ENCODE measurements around the gene ARPC1A.
A peak's percentile ranks its signal among the peaks of the same experiment; 100 is the strongest.
"Not testable (repeated sequence)": the region's sequence is repeated elsewhere in the genome, so short reads cannot be mapped to it uniquely, and the experiment has no call there.

The ARPC1A gene

DNA sequence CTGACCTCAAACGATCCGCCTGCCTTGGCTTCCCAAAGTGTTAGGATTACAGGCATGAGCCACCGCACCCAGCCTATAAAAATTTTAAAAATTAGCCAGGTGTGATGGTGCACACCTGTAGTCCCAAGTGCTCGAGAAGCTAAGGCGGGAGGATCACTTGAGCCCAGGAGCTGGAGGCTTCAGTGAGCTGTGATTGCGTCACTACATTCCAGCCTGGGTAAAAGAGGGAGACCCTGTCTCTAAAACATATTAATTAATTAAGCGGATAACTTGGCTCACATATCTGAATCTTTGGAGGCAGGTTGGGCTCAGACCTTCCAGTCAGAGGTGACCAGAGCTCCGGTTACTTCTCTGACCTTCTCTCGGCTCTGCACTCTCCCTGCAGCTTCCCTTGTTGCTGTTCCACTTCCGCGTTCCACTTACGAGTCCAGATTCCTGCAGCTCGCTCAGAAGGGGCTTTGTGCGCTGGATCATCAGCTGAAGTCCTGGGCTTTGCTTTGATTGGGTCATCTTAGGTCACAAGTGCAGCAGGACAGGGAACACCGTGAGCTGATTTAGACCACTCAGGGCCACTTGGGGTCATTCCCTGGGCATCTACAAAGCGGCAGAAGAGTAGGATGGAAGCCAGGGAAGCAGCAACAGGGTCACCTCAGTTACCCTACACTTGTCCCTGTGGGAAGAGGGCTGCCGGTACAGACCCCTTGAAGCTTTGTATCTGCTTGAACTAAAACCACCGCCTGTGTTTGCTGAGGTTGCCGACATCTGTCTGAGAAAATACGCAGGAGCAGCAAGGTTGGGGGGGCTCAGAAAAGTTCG is 46.8 kb downstream of the ARPC1A start:
- no peak for DNase-seq

DNA sequence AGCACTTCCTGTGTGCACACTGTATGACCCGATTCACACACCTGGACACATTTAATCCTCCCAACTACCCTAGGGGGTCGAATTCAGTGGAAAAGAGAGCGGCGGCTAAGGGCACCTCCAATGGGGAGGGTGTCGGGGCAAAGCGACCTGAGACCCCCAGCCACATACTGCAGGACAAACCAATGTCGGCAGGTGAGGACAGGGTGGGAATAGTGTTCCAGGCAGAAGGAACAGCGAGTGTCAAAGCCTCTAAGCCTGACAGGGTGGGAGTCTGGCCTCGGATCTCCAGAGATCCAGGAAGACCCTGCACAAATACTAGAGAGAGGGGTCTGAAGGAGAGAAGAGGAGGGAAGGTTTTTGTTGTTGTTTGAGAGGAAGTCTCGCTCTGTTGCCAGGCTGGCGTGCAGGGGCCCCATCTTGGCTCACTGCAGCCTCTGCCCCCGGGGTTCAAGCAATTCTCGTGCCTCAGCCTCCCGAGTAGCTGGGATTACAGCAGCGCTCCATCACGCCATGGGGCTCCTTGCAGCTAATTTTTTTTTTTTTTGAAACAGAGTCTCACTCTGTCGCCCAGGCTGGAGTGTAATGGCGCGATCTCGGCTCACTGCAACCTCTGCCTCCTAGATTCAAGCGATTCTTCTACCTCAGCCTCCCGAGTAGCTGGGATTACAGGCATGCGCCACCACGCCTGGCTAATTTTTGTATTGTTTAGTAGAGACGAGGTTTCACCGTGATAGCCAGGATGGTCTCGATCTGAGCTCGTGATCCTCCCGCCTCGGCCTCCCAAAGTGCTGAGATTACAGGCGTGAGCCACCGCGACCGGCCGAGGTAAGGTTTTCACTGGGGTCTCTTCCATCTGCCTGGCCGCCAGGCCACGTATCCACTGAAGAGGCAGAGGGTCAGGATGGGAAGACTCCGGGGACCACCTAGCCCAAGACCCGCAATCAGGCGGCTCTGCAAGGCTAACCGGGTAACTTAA is 47.7 kb downstream of the ARPC1A start:
- DNase-seq, result no peak

DNA sequence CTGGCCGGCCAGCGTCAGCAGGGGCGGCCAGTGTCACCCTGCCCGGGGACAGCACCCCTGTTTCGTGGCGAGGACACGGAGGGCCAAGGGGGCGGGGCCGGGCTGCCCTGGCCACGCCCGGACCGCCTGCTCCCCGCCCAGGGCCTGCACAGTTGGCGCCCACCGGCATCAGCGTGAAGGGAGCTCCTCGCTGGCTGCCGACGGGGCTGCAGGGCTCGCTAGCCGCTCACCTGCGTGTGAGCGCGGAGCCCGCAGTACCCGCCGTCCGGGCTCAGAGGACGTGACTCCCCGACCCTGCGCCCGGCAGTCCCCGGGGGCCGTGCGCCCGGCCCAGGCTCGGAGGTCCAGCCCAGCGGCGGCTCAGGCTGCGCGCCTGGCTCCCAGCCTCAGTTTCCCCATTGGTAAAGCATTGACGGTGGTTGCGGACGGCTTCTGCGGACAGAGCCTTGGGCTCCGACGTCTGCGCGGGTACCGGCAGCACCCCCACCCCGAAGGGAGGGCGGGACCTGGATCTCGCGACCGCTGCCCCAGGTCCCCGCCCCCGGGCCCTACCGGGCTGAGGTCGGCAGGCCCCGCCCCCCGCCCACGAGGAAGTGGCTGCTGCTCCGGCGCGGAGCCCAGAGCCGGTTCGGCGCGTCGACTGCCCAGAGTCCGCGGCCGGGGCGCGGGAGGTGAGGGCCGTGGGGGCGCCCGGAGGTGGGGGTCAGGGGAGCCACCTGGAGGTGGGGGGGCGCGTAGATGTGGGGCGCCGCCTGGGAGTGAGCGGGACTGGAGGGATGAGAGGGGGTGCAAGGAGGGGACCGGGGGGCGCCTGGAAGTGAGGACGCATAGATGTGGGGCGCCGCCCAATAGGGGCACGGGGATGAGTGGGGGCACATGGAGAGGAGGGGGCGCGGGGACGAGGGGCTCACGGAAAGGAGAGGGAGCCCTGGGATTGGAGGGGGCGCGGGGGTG is 48.7 kb downstream of the ARPC1A start, which contains the start of gene ARPC1B:
ARPC1B (plus strand) TSS at position 620 of the 954 bp plus-strand sequence. CDS start 10,985 bp downstream, outside the sequence.
- peak; percentile 67 to 73 (median 70) for DNase-seq

DNA sequence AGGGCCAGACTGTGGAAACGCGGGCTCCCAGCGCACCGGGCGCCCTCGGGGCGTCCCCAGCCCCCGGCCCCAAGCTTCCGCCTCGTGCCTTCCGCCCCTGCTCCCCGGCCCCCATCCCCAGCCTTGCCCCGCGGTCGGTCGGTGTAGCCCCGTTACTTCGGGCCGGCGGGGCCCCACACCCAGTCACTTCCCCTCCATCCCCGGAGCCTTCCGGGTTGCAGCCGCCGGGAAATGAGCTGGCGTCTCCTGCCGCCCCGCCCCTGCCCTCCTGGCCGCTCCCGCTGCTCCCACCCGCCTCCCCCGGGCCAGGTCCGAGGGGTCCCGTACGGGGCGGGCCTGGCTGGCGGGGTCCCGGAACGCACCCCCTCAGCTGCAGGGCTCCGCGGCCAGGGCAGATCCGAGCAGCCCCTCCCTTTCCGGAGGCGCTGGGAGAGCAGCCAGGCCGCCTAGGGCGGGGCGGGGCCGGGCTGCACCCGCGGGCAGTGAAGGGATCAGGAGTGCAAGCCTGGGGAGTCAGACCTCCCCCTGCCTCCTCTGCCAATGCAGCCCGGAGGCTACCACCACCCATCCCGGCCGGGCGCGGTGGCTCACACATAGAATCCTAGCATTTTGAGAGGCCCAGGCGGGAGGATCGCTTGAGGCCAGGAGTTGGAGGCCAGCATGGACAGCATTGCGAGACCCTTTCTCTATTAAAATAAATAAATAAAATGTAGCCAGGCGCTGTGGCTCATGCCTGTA is 49.5 kb downstream of the ARPC1A start:
- DNase-seq, result peak; percentile 38 to 69 (median 63)

DNA sequence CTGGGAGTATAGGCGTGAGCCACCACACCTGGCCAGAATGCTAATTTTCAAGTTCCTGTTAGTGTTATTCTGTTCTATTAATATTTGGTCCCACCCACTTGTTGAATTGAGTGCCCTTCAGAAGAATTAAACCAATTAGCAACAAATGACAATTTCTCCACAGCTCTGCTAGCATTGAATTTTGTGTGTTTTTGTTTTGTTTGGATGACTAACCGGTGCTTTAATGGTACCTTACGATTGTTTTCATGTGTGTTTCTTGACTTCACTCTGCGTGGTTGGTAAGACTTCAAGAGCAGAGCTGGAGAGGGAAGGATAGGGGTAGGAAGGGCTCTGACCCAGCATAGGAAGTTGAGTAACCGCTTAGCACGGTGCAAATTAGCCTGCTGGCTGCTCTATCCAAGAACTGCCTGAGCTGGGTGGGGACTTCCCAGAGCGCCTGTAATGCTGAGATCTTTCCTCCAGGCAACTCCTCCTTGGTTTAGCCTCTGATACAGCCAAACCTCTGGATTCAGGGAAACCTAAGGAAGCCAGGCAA is 53.4 kb downstream of the ARPC1A start:
- no peak for DNase-seq

DNA sequence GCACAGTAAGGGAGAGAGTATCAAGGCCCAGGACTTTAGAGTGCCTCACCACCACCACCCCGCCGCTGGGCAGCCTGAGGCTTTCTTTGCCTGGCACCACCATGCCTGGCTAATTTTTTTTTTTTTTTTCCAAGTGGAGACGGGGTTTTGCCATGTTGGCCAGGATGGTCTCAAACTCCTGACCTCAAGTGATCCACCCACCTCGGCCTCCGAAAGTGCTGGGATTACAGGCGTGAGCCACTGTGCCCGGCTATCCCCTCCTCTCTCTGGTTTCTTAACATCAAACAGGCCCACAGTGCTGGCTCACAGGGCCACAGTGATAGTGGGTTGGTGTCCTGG is 54.0 kb downstream of the ARPC1A start:
- not testable (repeated sequence) for DNase-seq

DNA sequence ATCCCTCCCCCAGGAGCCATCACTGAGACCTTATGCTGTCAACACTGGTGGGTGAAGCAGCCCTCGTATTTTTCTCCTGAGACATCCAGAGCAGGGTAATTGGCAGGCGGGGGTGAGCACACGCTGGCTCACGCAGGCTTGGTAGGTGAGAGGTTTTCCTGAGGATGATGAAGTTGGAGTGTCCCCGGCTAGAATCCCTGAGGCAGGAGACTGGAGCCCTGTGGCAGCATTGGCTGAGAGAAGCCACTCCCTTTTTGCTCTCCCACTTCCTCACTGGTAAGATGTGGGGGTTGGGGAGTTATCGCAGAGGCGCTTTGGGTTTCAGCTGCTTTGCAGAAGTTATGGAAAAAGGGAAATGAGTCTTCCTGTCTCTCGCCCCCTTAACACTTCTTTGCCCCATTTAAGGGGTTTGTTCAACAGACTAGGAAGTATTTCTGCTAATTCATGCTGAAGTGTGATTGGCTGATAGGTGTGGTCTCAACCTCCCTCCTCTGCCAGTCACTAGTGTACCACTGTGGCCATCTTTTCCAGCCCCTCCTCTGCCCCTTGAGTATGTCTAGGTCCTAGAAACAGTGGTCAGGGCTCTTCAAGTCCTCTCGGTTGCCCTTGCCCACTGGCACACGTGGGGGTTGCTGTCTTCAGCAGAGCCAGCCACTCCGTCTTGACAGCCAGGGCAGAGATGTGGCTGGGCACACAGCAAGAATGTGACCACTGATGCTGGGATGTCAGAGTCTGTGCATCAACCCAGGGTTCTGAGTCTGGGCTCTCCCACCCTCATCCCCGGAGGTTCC is 54.5 kb downstream of the ARPC1A start:
- no peak for DNase-seq

DNA sequence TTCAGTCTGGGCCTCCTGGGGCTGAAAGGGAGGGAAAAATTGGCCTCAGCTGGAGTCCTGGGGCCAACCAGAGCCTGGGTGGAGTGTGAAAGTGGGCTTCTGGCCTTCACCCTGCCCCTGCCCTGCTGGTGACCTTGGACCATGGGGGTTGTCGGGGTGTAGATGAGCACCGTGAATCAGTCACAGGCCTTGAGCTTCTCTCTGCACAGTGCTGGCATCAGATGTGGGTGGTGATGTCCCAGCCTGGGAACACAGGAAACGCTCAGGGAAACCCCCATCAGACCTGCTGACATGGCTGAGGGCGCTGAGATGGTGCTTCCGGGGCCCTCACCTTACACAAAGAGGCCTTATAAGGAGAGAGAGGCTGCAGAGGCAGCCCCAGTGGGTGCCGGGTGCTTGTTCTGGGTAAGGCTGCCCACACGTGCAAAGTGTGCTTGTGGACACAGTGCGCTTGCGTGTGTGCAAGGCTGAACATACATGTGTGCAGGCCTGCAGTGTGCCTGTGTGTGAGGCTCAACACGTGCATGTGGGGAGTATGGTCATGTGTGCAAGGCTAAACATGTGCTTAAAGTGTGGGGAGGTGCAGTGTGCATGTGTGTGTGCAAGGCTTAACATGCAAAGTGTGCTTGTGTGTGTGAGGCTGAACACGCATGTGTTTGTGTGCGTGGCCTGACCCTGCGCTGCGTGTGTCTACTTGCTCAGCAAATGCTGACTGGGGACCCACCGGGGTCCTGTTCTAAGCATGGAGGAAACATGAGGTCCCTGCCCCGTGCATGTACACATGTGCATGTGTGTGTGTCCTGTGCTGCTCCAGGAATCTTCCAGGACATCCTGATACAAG is 55.3 kb downstream of the ARPC1A start:
- DNase-seq, result no peak

DNA sequence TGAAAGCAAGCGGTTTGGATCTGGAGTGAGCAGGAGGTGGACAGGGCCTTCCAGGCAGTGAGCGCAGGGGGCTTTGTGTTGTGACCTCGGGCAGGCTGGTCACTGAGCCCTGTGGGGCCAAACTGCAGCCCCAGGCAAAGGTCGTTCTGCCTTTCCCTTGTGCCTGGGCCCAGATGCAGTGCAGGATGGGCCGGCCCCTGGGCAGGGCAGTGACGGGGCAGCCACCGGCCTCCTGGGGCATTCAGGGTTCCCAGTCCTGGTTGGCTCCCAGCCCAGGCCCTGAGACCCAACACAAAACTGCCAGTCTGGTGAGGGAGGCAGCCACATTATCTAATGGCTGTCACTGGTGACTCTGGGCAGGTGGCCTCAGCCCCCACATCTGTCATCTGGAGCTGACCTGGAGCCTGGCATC is 56.0 kb downstream of the ARPC1A start:
- DNase-seq, result no peak

DNA sequence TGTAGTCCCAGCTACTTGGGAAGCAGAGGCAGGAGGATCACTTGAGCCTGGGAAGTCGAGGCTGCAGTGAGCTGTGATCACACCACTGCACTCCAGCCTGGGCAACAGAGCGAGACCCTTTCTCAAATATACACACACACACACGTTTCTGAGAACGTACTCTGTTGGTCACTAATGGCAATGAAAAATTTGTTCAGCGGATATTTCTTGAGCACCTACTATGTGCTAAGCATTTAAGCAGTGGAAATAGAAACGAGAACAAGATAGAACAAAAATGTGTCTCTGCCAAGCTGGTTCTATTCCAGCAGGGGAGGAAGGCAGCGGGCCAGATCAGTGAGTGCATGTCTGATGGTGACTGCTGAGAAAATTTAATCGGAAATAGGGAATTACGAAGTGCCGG is 57.5 kb downstream of the ARPC1A start:
- DNase-seq, result no peak

DNA sequence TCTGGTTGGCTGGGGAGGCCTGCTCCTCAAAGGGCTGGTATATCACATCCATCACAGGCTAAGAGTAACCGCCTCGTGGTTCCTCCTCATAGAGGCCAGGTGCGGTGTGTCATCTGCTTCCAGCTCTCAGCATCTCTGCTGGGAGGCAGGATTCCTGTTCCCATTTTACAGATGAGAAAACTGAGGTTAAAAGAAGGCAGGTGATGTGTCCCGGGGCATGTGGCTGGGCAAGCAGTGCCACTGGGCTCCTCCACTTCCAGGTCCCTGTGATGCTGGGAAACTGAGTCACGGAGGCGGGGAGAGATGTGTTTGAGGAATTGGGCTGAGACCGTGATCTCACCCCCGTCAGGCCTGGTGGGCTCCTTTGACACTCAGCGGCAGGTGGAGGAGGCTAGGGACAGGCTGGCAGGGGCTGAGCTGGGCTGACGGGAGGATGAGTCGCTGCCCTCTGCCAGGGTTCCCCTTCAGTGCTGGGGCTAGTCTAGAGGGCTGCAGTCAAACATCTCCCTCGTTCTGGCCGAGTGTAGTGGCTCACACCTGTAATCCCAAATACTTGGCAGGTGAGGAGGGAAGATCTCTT is 58.2 kb downstream of the ARPC1A start:
- no peak for DNase-seq

DNA sequence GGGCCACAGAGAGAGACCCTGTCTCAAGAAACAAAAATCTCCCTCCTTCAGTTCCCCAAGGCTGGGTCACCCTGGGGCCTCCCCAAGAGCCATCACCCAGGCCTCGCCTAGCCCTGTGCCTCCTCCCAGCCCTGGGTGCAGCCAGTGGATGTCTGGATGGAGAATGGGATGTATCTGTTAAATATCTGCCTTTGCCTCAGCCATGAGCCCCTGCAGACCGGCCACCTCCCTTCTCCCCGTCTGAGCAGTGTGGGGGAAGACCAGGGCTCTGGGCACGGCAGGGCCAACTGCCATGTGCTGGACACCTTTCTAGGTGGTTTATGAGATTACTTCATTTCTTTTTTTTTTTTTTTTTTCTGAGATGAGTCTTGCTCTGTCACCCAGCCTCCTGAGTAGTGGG is 58.8 kb downstream of the ARPC1A start:
- no peak for DNase-seq

DNA sequence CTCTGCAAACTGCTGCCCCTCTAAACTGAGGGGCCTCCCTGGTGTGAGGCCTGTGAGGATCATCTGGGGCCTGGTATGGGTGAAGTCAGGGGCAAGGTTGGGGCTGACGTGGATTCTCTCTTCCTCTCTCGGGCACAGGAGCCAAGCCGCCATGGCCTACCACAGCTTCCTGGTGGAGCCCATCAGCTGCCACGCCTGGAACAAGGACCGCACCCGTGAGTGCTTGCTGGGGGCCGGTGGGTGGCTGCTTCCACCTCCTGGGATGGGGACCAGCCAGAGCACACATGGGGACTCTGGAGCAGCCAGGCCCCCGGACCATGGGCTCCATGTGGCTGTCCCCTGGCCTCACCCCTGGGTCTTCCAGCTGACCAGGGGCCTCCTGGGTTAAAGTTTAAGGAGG is 59.9 kb downstream of the ARPC1A start:
- no peak for DNase-seq

DNA sequence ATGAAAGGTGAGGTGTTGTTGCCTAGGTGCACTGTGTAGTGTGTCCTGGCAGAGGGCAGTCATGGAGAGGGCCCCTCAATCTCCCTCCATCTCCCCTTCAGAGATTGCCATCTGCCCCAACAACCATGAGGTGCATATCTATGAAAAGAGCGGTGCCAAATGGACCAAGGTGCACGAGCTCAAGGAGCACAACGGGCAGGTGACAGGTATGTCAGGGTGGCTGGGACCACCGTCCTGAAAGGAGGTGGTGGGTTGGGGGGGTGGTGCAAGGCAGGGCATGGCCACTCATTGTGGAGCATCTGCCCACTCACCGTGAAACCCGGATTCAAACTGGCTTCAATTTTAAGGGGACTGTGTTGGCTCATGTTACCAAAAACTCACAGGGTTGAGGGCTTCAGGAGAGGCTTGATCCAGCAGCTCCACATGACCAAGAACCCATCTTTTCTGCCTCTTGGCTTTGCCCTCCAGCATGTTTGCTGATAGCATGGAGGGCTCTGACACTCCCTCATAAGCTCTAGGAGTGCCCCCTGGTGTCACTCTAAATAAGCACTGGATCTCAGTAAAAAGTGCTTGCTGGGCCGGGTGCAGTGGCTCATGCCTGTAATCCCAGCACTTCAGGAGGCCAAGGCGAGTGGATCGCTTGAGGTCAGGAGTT is 61.0 kb downstream of the ARPC1A start:
- no peak for DNase-seq

DNA sequence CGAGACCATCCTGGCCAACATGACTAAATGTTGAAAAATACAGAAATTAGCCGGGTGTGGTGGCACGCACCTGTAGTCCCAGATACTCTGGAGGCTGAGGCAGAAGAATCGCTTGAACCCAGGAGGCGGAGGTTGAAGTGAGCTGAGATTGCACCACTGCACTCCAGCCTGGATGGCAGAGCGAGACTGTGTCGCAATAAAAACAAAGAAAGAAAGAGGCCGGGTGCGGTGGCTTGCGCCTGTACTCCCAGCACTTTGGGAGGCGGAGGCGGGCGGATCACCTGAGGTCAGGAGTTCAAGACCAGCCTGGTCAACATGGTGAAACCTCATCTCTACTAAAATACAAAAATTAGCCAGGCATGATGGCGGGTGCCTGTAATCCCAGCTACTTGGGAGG is 61.5 kb downstream of the ARPC1A start:
- DNase-seq, result not testable (repeated sequence)

DNA sequence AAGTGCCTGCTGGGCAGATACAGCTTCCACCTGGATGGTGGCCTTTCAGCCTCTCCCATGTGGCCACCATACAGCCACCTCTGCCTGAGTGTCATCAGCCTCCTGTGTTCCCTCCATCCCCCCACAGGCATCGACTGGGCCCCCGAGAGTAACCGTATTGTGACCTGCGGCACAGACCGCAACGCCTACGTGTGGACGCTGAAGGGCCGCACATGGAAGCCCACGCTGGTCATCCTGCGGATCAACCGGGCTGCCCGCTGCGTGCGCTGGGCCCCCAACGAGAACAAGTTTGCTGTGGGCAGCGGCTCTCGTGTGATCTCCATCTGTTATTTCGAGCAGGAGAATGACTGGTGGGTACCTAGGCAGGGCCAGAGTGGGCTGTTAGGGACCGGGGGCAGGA is 62.2 kb downstream of the ARPC1A start:
- DNase-seq, result no peak

DNA sequence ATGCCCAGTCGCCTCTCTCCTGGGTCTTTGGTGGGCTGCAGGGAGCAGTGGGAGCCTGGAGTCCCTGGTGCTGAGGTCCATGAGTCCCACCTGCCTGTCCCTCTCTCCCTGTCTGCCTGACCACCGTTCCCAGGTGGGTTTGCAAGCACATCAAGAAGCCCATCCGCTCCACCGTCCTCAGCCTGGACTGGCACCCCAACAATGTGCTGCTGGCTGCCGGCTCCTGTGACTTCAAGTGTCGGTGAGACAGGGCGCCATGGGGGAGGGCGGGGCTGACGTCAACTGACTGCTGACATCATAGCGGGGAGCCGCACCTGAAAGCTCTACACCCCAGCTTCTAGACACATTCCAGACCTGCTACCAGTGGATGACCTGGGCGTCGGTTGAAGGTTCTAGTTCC is 64.1 kb downstream of the ARPC1A start:
- no peak for DNase-seq

DNA sequence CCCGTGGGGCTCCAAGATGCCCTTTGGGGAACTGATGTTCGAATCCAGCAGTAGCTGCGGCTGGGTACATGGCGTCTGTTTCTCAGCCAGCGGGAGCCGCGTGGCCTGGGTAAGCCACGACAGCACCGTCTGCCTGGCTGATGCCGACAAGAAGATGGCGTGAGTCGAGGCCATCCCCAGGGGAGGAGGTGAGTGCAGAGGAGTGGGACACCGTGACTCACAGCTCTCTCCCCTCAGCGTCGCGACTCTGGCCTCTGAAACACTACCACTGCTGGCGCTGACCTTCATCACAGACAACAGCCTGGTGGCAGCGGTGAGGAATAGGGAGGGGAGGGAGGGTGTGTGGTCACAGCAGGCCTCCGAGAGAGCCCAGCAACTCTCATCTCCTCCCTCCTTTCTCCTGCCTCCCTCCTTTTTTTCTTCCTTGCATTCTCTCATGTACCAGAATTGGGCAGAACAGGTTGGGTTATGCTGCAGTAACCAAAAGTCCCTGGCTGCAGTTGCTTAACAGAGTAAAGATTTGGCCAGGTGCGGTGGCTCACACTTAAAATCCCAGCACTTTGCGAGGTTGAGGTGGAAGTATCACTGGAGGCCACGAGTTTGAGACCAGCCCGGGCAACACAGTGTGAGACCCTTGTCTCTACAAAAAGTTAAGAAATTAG is 65.4 kb downstream of the ARPC1A start:
- DNase-seq, result no peak

All from NCI-H1417 (cell line).